K562 (cell line): ENCODE results near the gene DCP2. TPM values are rescaled to one million over a fixed set of nuclear protein-coding genes. Genes with fewer than 3 reads are reported as not detected.

Experiments
- ERF ChIP-seq: fragments of 450-650 bp; formaldehyde crosslinking; IDR thresholded peaks from 2 replicates; pipeline ENCODE4 v1.4.0; 2020; ENCODE audit warnings: mild to moderate bottlenecking, mixed read lengths
- FOXA3 ChIP-seq, 2 experiments: fragments of 450-650 bp in 1 of 2; sonication (generic) in 1 of 2; formaldehyde crosslinking; IDR thresholded peaks in 1 of 2; conservative IDR thresholded peaks in 1 of 2; 2 replicates each; pipeline versions ENCODE4 v1.4.0 to v1.8.0; 2020 to 2022; ENCODE audit warnings: mild to moderate bottlenecking in 2 of 2, missing genetic modification reagents in 1 of 2
- NR2C1 ChIP-seq, 2 experiments: fragments of 450-650 bp; IDR thresholded peaks; 2 replicates each; pipeline ENCODE4 v1.6.1; 2017; ENCODE audit warnings: mild to moderate bottlenecking in 2 of 2, antibody characterized with exemption in 1 of 2, inconsistent platforms in 1 of 2, missing compliant biosample characterization in 1 of 2, missing genetic modification characterization in 1 of 2
- TAL1 ChIP-seq: fragments of 450-650 bp; IDR thresholded peaks from 2 replicates; pipeline ENCODE4 v1.6.1; 2016; ENCODE audit warnings: mild to moderate bottlenecking
- TEAD1 ChIP-seq, 2 experiments: fragments of 450-650 bp in 1 of 2; sonication (generic) in 1 of 2; formaldehyde crosslinking; IDR thresholded peaks; 2 replicates each; pipeline versions ENCODE4 v1.4.0 to v1.8.0; 2020 to 2022; ENCODE audit warnings: mild to moderate bottlenecking in 2 of 2, missing genetic modification reagents in 1 of 2
- polyA plus RNA-seq, 8 experiments: library from polyadenylated mRNA; depleted of rRNA in 4 of 8; stranded (reverse) in 5 of 8; unstranded in 3 of 8; fragments of >200 nt; fragmentation: Nextera tagmentation in 2 of 8; fragmentation: Illumina TruSeq in 1 of 8; extraction: Ambion mirVana in 2 of 8; extraction: Trizol in 1 of 8; gene quantifications; 2 replicates each; pipeline versions ENCODE4 v1.2.1 to v1.2.3, GENCODE V29; 2011 to 2014; ENCODE audit warnings: inconsistent platforms in 1 of 8, missing spikeins in 1 of 8
- total RNA-seq, 7 experiments: library from RNA; depleted of rRNA in 6 of 7; stranded (reverse); fragments of >200 nt in 6 of 7; fragmentation: Illumina TruSeq in 2 of 7; extraction: Trizol in 2 of 7; gene quantifications; 2 replicates each; pipeline versions ENCODE4 v1.2.1 to v1.2.3, GENCODE V29; 2011 to 2021; ENCODE audit warnings: low replicate concordance in 1 of 7
- TF ChIP-seq, protein P1 (sequence below): sonication (generic); formaldehyde crosslinking; IDR thresholded peaks from 2 replicates; pipeline ENCODE4 v1.8.0; 2022; ENCODE audit warnings: mild to moderate bottlenecking, missing genetic modification reagents, borderline replicate concordance
- TF ChIP-seq, protein P2 (sequence below): fragments of 450-650 bp; IDR thresholded peaks from 2 replicates; pipeline ENCODE4 v1.6.1; 2016
- TF ChIP-seq, protein P3 (sequence below): fragments of 200-800 bp; sonication (Bioruptor generic); IDR thresholded peaks from 2 replicates; pipeline ENCODE4 v1.6.1; 2017; ENCODE audit warnings: missing genetic modification characterization, missing compliant biosample characterization

DCP2 gene
- total and polyA plus RNA-seq, 9 of the 15 experiments (the other 6 are each of a cell fraction or from before 2014, with no cell fraction given), result 25.9 to 109 (median 46.7) TPM

DNA sequence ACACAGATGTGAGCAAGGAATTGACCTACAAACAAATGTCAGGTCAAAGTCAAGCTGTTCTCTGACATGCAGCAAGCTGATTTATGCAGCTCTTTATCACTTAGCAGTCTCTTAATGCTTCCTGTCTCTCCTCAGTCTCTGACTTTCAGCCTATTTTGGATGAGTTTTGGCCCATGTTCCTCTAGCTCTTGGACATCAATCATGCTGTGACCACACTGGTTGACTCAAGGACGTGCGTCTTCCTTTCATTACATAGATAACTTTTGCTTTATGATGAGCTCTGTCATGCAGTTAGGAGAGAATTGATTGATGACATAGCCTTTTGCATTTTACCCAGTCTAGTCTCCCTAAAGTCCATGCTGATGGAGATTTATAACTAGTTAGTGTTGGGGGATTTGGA lies 45.1 kb upstream of the DCP2 start (continued):
- TF ChIP-seq, protein P1, sequence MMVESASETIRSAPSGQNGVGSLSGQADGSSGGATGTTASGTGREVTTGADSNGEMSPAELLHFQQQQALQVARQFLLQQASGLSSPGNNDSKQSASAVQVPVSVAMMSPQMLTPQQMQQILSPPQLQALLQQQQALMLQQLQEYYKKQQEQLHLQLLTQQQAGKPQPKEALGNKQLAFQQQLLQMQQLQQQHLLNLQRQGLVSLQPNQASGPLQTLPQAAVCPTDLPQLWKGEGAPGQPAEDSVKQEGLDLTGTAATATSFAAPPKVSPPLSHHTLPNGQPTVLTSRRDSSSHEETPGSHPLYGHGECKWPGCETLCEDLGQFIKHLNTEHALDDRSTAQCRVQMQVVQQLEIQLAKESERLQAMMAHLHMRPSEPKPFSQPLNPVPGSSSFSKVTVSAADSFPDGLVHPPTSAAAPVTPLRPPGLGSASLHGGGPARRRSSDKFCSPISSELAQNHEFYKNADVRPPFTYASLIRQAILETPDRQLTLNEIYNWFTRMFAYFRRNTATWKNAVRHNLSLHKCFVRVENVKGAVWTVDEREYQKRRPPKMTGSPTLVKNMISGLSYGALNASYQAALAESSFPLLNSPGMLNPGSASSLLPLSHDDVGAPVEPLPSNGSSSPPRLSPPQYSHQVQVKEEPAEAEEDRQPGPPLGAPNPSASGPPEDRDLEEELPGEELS (CRISPR knock-in tag), result no peak
- no peak for TF ChIP-seq NR2C1 (IDR thresholded peaks at IDR 0.05)
- peak; percentile 69 for TF ChIP-seq NR2C1 (tag; IDR thresholded peaks at IDR 0.05)
- TF ChIP-seq TEAD1 (CRISPR knock-in tag; IDR thresholded peaks at IDR 0.05), result 0 out of 4 replicates have a peak, but pooled peaks of 1 of the 2 experiments have one; percentile 51
- TF ChIP-seq TAL1, result peak; percentile 11; the same call in 1 of the 2 replicates
- TF ChIP-seq ERF (CRISPR knock-in tag), result no peak
- TF ChIP-seq, protein P2, sequence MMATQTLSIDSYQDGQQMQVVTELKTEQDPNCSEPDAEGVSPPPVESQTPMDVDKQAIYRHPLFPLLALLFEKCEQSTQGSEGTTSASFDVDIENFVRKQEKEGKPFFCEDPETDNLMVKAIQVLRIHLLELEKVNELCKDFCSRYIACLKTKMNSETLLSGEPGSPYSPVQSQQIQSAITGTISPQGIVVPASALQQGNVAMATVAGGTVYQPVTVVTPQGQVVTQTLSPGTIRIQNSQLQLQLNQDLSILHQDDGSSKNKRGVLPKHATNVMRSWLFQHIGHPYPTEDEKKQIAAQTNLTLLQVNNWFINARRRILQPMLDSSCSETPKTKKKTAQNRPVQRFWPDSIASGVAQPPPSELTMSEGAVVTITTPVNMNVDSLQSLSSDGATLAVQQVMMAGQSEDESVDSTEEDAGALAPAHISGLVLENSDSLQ, result peak; percentile 97
- TF ChIP-seq FOXA3 (CRISPR knock-in tag; conservative IDR thresholded peaks at IDR 0.05 in 1 of 2, IDR thresholded peaks at IDR 0.05 in 1 of 2), result peak in 1 of 2 experiments; percentile 32; a peak in 1 of 4 replicates
- TF ChIP-seq, protein P3, sequence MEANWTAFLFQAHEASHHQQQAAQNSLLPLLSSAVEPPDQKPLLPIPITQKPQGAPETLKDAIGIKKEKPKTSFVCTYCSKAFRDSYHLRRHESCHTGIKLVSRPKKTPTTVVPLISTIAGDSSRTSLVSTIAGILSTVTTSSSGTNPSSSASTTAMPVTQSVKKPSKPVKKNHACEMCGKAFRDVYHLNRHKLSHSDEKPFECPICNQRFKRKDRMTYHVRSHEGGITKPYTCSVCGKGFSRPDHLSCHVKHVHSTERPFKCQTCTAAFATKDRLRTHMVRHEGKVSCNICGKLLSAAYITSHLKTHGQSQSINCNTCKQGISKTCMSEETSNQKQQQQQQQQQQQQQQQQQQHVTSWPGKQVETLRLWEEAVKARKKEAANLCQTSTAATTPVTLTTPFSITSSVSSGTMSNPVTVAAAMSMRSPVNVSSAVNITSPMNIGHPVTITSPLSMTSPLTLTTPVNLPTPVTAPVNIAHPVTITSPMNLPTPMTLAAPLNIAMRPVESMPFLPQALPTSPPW (CRISPR knock-in tag), result peak; percentile 36; the same call in 1 of the 2 replicates
